WERI-Rb-1 (cell line): Measurements from ENCODE around the gene ATXN7L3B.

Experiments used
- DNase-seq: peaks from one replicate; pipeline ENCODE4 v3.0.0-alpha.2; 2020
- H3K27ac ChIP-seq: fragments of 250-450 bp; sonication (Bioruptor Pico); 2 replicates; pipeline ENCODE4 v1.5.1; 2020; ENCODE audit warnings: mild to moderate bottlenecking, moderate library complexity
- H3K27me3 ChIP-seq: fragments of 250-450 bp; sonication (Bioruptor Pico); 2 replicates; pipeline ENCODE4 v1.5.1; 2021; ENCODE audit warnings: mild to moderate bottlenecking, low read depth, moderate library complexity; ENCODE audit not compliant: insufficient read depth, severe bottlenecking
- H3K36me3 ChIP-seq: fragments of 250-450 bp; sonication (Bioruptor Pico); 2 replicates; pipeline ENCODE4 v1.5.1; 2020; ENCODE audit warnings: mild to moderate bottlenecking, moderate library complexity
- H3K4me3 ChIP-seq: 2 replicates; pipeline ENCODE4 v1.5.1; 2011; ENCODE audit warnings: low read depth, mild to moderate bottlenecking, control low read depth, low read length
- H3K9me3 ChIP-seq: fragments of 250-450 bp; sonication (Bioruptor Pico); 2 replicates; pipeline ENCODE4 v1.5.1; 2021; ENCODE audit warnings: mild to moderate bottlenecking, moderate library complexity; ENCODE audit not compliant: severe bottlenecking
- TF ChIP-seq, protein P1 (sequence below): IDR thresholded peaks from 2 replicates; pipeline ENCODE4 v1.5.1; 2011; ENCODE audit warnings: low read depth, mild to moderate bottlenecking, control low read depth, inconsistent platforms, low read length

ATXN7L3B gene

GRCh38 chr12:74541074-74541473 lies 3.4 kb downstream of the ATXN7L3B start:
- H3K27ac ChIP-seq, result no peak overlapping the region
- peaks cover 42% of the 10 kb centered on the region for H3K36me3 ChIP-seq
- no peak overlapping the region for H3K4me3 ChIP-seq

GRCh38 chr12:74547249-74547648 lies 9.6 kb downstream of the ATXN7L3B start:
- no peak for DNase-seq
- H3K4me3 ChIP-seq, result no peak overlapping the region
- H3K9me3 ChIP-seq, result no peaks in the 10 kb centered on the region
- no peaks in the 10 kb centered on the region for H3K27me3 ChIP-seq
- H3K27ac ChIP-seq, result no peak overlapping the region
- TF ChIP-seq, protein P1, sequence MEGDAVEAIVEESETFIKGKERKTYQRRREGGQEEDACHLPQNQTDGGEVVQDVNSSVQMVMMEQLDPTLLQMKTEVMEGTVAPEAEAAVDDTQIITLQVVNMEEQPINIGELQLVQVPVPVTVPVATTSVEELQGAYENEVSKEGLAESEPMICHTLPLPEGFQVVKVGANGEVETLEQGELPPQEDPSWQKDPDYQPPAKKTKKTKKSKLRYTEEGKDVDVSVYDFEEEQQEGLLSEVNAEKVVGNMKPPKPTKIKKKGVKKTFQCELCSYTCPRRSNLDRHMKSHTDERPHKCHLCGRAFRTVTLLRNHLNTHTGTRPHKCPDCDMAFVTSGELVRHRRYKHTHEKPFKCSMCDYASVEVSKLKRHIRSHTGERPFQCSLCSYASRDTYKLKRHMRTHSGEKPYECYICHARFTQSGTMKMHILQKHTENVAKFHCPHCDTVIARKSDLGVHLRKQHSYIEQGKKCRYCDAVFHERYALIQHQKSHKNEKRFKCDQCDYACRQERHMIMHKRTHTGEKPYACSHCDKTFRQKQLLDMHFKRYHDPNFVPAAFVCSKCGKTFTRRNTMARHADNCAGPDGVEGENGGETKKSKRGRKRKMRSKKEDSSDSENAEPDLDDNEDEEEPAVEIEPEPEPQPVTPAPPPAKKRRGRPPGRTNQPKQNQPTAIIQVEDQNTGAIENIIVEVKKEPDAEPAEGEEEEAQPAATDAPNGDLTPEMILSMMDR, result no peak
- no peaks in the 10 kb centered on the region for H3K36me3 ChIP-seq

More at GRCh38 chr12:74541074-74541473, 3.4 kb downstream of the ATXN7L3B start:
- H3K27me3 ChIP-seq, result no peaks in the 10 kb centered on the region
- DNase-seq, result no peak
- TF ChIP-seq, protein P1, result no peak
- H3K9me3 ChIP-seq, result no peaks in the 10 kb centered on the region

GRCh38 chr12:74551291-74551690 lies 13.7 kb downstream of the ATXN7L3B start:
- TF ChIP-seq, protein P1, result no peak
- no peak for DNase-seq
- no peaks in the 10 kb centered on the region for H3K27me3 ChIP-seq

DNA sequence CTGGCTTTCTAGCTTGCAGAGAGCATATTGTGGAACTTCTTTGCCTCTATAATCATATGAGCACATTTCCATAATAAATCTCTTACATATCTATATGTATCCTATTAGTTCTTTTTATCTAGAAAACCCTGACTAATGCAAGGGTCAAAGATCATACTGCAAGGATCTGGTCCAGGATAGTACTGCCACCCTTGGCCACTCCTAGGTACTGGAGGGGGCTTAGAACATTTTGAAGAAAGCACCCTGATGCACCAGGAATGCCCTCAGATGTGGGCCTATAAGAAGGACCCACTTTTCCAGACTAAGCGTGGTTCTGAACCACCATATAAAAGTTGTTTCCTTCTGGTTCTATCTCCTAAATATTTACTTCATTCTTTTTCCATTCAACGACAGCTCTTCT lies 14.6 kb downstream of the ATXN7L3B start:
- Histone ChIP-seq H3K9me3 (no peaks in the 10 kb centered on the region), H3K36me3 (no peaks in the 10 kb centered on the region), H3K27ac (no peak overlapping the region), H3K27me3 (no peaks in the 10 kb centered on the region), H3K4me3 (no peak overlapping the region)
- TF ChIP-seq, protein P1, result no peak
- DNase-seq, result no peak

More at GRCh38 chr12:74551291-74551690, 13.7 kb downstream of the ATXN7L3B start:
- H3K9me3 ChIP-seq, result no peaks in the 10 kb centered on the region
- no peaks in the 10 kb centered on the region for H3K36me3 ChIP-seq
- H3K4me3 ChIP-seq, result no peak overlapping the region
- no peak overlapping the region for H3K27ac ChIP-seq

GRCh38 chr12:74559728-74560127 lies 22.1 kb downstream of the ATXN7L3B start:
- H3K27me3 ChIP-seq, result no peaks in the 10 kb centered on the region
- no peak for DNase-seq
- no peak overlapping the region for H3K27ac ChIP-seq
- H3K4me3 ChIP-seq, result no peak overlapping the region
- H3K36me3 ChIP-seq, result no peaks in the 10 kb centered on the region
- TF ChIP-seq, protein P1, result no peak
- no peaks in the 10 kb centered on the region for H3K9me3 ChIP-seq

GRCh38 chr12:74563927-74564326 lies 26.3 kb downstream of the ATXN7L3B start:
- H3K36me3 ChIP-seq, result no peaks in the 10 kb centered on the region
- no peak overlapping the region for H3K27ac ChIP-seq
- H3K4me3 ChIP-seq, result no peak overlapping the region
- no peak for DNase-seq
- H3K9me3 ChIP-seq, result no peaks in the 10 kb centered on the region
- TF ChIP-seq, protein P1, result no peak
- H3K27me3 ChIP-seq, result no peaks in the 10 kb centered on the region
